ENCODE measurements around the gene RALGDS.
A peak's percentile ranks its signal among the peaks of the same experiment; 100 is the strongest.

RALGDS gene

DNA sequence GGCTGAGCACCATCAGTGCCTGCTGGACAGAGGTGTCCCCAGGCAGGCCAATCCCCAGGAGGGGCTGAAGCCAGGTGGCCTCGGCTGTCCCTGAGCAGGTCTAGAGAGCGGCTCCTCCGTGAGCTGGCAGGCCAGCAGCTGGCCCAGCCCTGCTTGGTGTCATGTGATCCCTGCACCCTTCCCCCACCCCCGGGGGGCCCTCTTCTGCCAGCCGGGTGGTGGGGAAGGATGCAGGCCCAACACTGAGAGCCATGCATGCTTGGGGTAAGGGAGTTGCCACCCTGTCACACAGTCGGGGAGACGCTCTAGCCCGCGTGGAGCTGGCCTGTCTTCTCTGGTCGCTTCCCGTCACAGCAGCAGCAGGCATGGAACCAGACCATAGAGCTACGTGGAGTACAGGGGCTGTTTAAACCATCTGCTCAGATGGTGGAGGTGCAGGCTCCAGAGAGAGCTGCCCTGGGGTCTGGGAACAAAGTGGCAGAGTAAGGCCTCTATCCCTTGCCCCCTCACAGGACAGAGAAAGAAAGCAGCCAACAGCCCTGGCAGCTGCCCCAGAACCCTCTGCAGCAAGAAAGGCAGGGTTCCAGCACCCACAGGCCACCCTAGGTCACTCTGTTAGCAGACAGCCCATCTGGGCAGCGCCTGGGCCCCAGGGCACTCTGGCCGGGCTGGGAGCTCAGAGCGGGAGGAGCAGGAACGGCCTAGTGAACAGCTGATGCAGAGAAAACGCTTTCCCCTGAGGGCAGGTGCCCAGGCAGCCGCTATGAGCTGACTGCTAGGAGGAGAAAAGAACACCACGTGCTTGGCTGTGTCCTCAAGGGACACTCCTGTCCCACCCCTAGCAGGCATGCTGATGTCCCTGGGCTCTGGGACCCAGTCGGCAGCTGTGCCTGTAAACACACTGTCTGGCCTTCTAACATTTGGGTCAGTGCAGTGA is 6.8 kb downstream of the RALGDS start:
- TF ChIP-seq, protein P1, sequence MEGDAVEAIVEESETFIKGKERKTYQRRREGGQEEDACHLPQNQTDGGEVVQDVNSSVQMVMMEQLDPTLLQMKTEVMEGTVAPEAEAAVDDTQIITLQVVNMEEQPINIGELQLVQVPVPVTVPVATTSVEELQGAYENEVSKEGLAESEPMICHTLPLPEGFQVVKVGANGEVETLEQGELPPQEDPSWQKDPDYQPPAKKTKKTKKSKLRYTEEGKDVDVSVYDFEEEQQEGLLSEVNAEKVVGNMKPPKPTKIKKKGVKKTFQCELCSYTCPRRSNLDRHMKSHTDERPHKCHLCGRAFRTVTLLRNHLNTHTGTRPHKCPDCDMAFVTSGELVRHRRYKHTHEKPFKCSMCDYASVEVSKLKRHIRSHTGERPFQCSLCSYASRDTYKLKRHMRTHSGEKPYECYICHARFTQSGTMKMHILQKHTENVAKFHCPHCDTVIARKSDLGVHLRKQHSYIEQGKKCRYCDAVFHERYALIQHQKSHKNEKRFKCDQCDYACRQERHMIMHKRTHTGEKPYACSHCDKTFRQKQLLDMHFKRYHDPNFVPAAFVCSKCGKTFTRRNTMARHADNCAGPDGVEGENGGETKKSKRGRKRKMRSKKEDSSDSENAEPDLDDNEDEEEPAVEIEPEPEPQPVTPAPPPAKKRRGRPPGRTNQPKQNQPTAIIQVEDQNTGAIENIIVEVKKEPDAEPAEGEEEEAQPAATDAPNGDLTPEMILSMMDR (IDR thresholded peaks at IDR 0.05; ENCODE audit: low read depth, low read length, missing control alignments): no peak
- H3K4me3 ChIP-seq (ENCODE audit: low read depth, low read length): peak overlapping the region; percentile 55
- no peak for DNase-seq (ENCODE audit: low read depth)

GRCh38 chr9:133113163-133113948 is 7.7 kb downstream of the RALGDS start:
- DNase-seq (ENCODE audit: low read depth): no peak

GRCh38 chr9:133112663-133113026 is 8.4 kb downstream of the RALGDS start:
- TF ChIP-seq, protein P1 (IDR thresholded peaks at IDR 0.05; ENCODE audit: low read depth, low read length, missing control alignments): no peak
- DNase-seq (ENCODE audit: low read depth): no peak
- no peak overlapping the region for H3K4me3 ChIP-seq (ENCODE audit: low read depth, low read length)

More at GRCh38 chr9:133113163-133113948, 7.7 kb downstream of the RALGDS start:
- H3K4me3 ChIP-seq (ENCODE audit: low read depth, low read length): no peak overlapping the region
- TF ChIP-seq, protein P1 (IDR thresholded peaks at IDR 0.05; ENCODE audit: low read depth, low read length, missing control alignments): no peak

DNA sequence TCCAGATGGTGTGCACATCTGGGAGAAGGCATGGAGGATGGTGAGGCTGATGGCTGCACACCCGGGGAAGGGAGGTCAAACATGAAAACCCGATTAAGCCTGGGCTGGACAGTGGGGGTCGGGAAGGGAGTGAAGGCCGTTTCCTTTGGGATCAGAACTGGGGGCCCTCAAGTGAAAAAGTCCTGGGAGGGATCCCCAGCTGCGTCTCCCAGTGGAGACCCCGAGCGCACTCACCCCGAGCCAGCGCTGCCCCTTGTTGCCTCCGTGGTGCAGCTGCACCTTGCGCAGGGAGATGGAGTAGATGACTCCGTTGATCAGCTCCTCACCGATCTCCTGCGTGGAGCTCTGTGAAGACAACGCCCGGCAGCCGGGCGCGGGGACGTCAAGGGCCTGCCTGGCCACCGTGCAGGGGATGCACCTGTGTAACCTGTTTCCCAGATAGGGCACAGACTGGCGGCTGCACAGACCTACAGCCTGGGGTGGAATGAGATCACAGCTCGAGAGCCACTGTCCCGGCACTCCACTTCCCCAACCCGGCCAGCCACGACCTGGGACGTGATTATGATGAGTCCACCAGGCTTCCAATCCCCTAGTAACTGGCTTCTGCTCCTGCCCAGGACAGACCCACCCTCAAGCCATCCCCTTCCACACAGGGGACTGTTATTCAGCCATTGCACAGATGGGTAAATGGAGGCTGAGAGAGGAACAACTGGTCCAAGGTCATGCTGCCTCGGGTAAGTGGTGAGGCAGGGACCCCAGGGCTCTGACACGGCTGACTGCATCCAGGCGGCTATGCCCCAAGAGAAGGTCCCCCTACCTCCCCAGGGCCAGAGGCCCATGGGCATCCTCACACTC is 9.0 kb downstream of the RALGDS start:
- TF ChIP-seq, protein P1 (IDR thresholded peaks at IDR 0.05; ENCODE audit: low read depth, low read length, missing control alignments): no peak
- H3K4me3 ChIP-seq (ENCODE audit: low read depth, low read length): no peak overlapping the region
- no peak for DNase-seq (ENCODE audit: low read depth)

- H3K4me3 ChIP-seq (ENCODE audit: low read depth, low read length): no peak overlapping the region
- TF ChIP-seq, protein P1 (IDR thresholded peaks at IDR 0.05; ENCODE audit: low read depth, low read length, missing control alignments): no peak
- DNase-seq (ENCODE audit: low read depth): no peak
These were observed 10.9 kb downstream of the RALGDS start for GRCh38 chr9:133109931-133110650.
